IMR-90 (cell line): ENCODE measurements around the gene MARK4. TPM values are rescaled to one million over a fixed set of nuclear protein-coding genes. Genes with fewer than 3 reads are reported as not detected.

ENCODE experiments used
- ATAC-seq: fragments of 200-7000 bp; cut with Tn5 transposase; 2 replicates; pipeline ENCODE4 v1.9.1; 2020; ENCODE audit warnings: low read depth, mild to moderate bottlenecking, moderate library complexity
- BruUV-seq: library from RNA; stranded (reverse); fragments of 400-500 nt; replicated peaks from 2 replicates; lab custom pipeline; 2021; lab: Mats Ljungman, UMichigan
- CTCF ChIA-PET: fragments of 300-600 bp; formaldehyde crosslinking; extraction: SDS; loops from one replicate; lab custom pipeline; 2021; ENCODE audit warnings: antibody characterized with exemption; lab: Yijun Ruan, JAX
- POLR2A ChIA-PET: fragments of 300-600 bp; sonication (Branson Sonifier 250); formaldehyde crosslinking; loops from one replicate; lab custom pipeline; 2022; ENCODE audit warnings: antibody characterized with exemption; ENCODE audit not compliant: unreplicated experiment; lab: Charles Lee
- DNase-seq: peaks from one replicate; pipeline ENCODE4 v3.0.0; 2013
- H2AFZ ChIP-seq: replicated peaks from 2 replicates; pipeline ENCODE3; 2013; ENCODE audit warnings: low read length, mild to moderate bottlenecking; ENCODE audit not compliant: poor library complexity
- H2AK5ac ChIP-seq: 2 replicates; pipeline ENCODE4 v1.6.1; 2013; ENCODE audit warnings: low read depth, low read length, inconsistent platforms
- H2AK9ac ChIP-seq: replicated peaks from 2 replicates; pipeline ENCODE3; 2013; ENCODE audit warnings: mild to moderate bottlenecking, low read depth, low read length, moderate library complexity; ENCODE audit not compliant: poor library complexity
- H2BK120ac ChIP-seq: 2 replicates; pipeline ENCODE4 v1.6.1; 2013; ENCODE audit warnings: low read depth, low read length, inconsistent platforms
- H2BK15ac ChIP-seq: 3 replicates; pipeline ENCODE4 v1.6.1; 2013; ENCODE audit warnings: low read depth, low read length, inconsistent platforms
- H2BK20ac ChIP-seq: 2 replicates; pipeline ENCODE4 v1.6.1; 2013; ENCODE audit warnings: low read depth, mild to moderate bottlenecking, inconsistent platforms, low read length, moderate library complexity
- H2BK5ac ChIP-seq: 2 replicates; pipeline ENCODE4 v1.6.1; 2013; ENCODE audit warnings: mild to moderate bottlenecking, low read depth, low read length, inconsistent platforms; ENCODE audit not compliant: poor library complexity, severe bottlenecking
- H3K14ac ChIP-seq: replicated peaks from 2 replicates; pipeline ENCODE4 v1.6.1; 2013; ENCODE audit warnings: low read depth, low read length, inconsistent platforms
- H3K18ac ChIP-seq: 2 replicates; pipeline ENCODE4 v1.6.1; 2013; ENCODE audit warnings: low read depth, low read length, control low read depth
- H3K23ac ChIP-seq: 2 replicates; pipeline ENCODE4 v1.6.1; 2013; ENCODE audit warnings: low read depth, low read length, inconsistent platforms
- H3K27ac ChIP-seq: 2 replicates; pipeline ENCODE4 v1.5.1; 2013; ENCODE audit warnings: mild to moderate bottlenecking, control low read depth, low read length; ENCODE audit not compliant: insufficient read depth
- H3K27me3 ChIP-seq: 2 replicates; pipeline ENCODE4 v1.6.1; 2013; ENCODE audit warnings: low read length; ENCODE audit not compliant: control insufficient read depth, insufficient read depth
- H3K36me3 ChIP-seq: 2 replicates; pipeline ENCODE4 v1.6.1; 2013; ENCODE audit warnings: low read length, mixed read lengths; ENCODE audit not compliant: control insufficient read depth, insufficient read depth
- H3K4ac ChIP-seq: 2 replicates; pipeline ENCODE4 v1.6.1; 2013; ENCODE audit warnings: low read depth, low read length, inconsistent platforms
- H3K4me1 ChIP-seq: 2 replicates; pipeline ENCODE4 v1.6.1; 2013; ENCODE audit warnings: low read length, mixed read lengths; ENCODE audit not compliant: control insufficient read depth, insufficient read depth
- H3K4me2 ChIP-seq: 2 replicates; pipeline ENCODE4 v1.6.1; 2013; ENCODE audit warnings: low read depth, mild to moderate bottlenecking, control low read depth, low read length, moderate library complexity
- H3K4me3 ChIP-seq: 2 replicates; pipeline ENCODE4 v1.5.1; 2013; ENCODE audit warnings: low read depth, mild to moderate bottlenecking, control low read depth, low read length, moderate library complexity; ENCODE audit not compliant: insufficient read depth
- H3K56ac ChIP-seq: 2 replicates; pipeline ENCODE4 v1.6.1; 2013; ENCODE audit warnings: low read length, inconsistent platforms; ENCODE audit not compliant: insufficient read depth; ENCODE audit errors: extremely low read depth
- H3K79me1 ChIP-seq, 2 experiments: 2 replicates each; pipeline ENCODE4 v1.6.1; 2013; ENCODE audit warnings: low read length in 2 of 2, inconsistent platforms in 1 of 2, low read depth in 1 of 2
- H3K9ac ChIP-seq: 2 replicates; pipeline ENCODE4 v1.6.1; 2013; ENCODE audit warnings: low read depth, low read length, control low read depth
- H3K9me1 ChIP-seq: 2 replicates; pipeline ENCODE4 v1.6.1; 2013; ENCODE audit warnings: low read length, inconsistent platforms; ENCODE audit not compliant: insufficient read depth
- H3K9me3 ChIP-seq: 2 replicates; pipeline ENCODE4 v1.6.1; 2013; ENCODE audit warnings: low read length; ENCODE audit not compliant: control insufficient read depth, insufficient read depth
- H4K20me1 ChIP-seq: 2 replicates; pipeline ENCODE4 v1.6.1; 2013; ENCODE audit warnings: low read length, inconsistent platforms; ENCODE audit not compliant: insufficient read depth
- H4K5ac ChIP-seq: 2 replicates; pipeline ENCODE4 v1.6.1; 2013; ENCODE audit warnings: mild to moderate bottlenecking, low read depth, low read length, control low read depth
- H4K8ac ChIP-seq, 2 experiments: 2 replicates each; pipeline ENCODE4 v1.6.1; 2013; ENCODE audit warnings: low read depth in 2 of 2, low read length in 2 of 2, control low read depth in 1 of 2, inconsistent platforms in 1 of 2
- H4K91ac ChIP-seq: 2 replicates; pipeline ENCODE4 v1.6.1; 2013; ENCODE audit warnings: low read depth, low read length, inconsistent platforms; ENCODE audit not compliant: insufficient read depth
- BHLHE40 ChIP-seq: fragments of 150-350 bp; IDR thresholded peaks from 2 replicates; pipeline ENCODE4 v1.6.1; 2016; ENCODE audit warnings: mild to moderate bottlenecking, low read depth, low read length
- CEBPB ChIP-seq: IDR thresholded peaks from 2 replicates; pipeline ENCODE4 v1.6.1; 2012; ENCODE audit warnings: low read depth, low read length, improper control_type of control experiment
- CHD1 ChIP-seq: IDR thresholded peaks from 2 replicates; pipeline ENCODE4 v1.6.1; 2012; ENCODE audit warnings: low read depth, low read length, improper control_type of control experiment
- FOS ChIP-seq: fragments of 150-350 bp; IDR thresholded peaks from 2 replicates; pipeline ENCODE4 v1.6.1; 2016; ENCODE audit warnings: low read depth, low read length
- MAFK ChIP-seq: IDR thresholded peaks from 2 replicates; pipeline ENCODE4 v1.6.1; 2012; ENCODE audit warnings: low read depth, low read length, improper control_type of control experiment
- MAZ ChIP-seq: IDR thresholded peaks from 2 replicates; pipeline ENCODE4 v1.6.1; 2012; ENCODE audit warnings: low read depth, mild to moderate bottlenecking, low read length, improper control_type of control experiment, moderate library complexity, borderline replicate concordance
- MXI1 ChIP-seq: IDR thresholded peaks from 2 replicates; pipeline ENCODE4 v1.6.1; 2012; ENCODE audit warnings: low read depth, mild to moderate bottlenecking, low read length, moderate library complexity, borderline replicate concordance
- NFE2L2 ChIP-seq: fragments of 150-350 bp; IDR thresholded peaks from 2 replicates; pipeline ENCODE4 v1.6.1; 2016; ENCODE audit warnings: low read depth, mild to moderate bottlenecking, low read length
- POLR2A ChIP-seq: IDR thresholded peaks from 2 replicates; pipeline ENCODE4 v1.6.1; 2012; ENCODE audit warnings: mild to moderate bottlenecking, low read depth, low read length
- RAD21 ChIP-seq: IDR thresholded peaks from 2 replicates; pipeline ENCODE4 v1.6.1; 2012; ENCODE audit warnings: low read length, improper control_type of control experiment
- RCOR1 ChIP-seq: IDR thresholded peaks from 2 replicates; pipeline ENCODE4 v1.6.1; 2012; ENCODE audit warnings: mild to moderate bottlenecking, low read length, improper control_type of control experiment; ENCODE audit not compliant: insufficient replicate concordance
- RFX5 ChIP-seq: IDR thresholded peaks from 2 replicates; pipeline ENCODE4 v1.8.0; 2012; ENCODE audit warnings: low read depth, mild to moderate bottlenecking, low read length, moderate library complexity
- SMC3 ChIP-seq: fragments of 150-350 bp; IDR thresholded peaks from 2 replicates; pipeline ENCODE4 v1.6.1; 2016; ENCODE audit warnings: low read depth, mild to moderate bottlenecking, antibody characterized with exemption, low read length, moderate library complexity
- WGBS, 2 experiments: methylation state at CpG; one replicate each; pipeline versions ENCODE4 v1.1.5 to v1.1.7; 2013; ENCODE audit warnings: missing lambda C conversion rate in 2 of 2; ENCODE audit not compliant: insufficient read length in 1 of 2; ENCODE audit errors: extremely low coverage in 2 of 2; 5-methylcytosine and 5-hydroxymethylcytosine counted together
- dilution Hi-C: fragments of 300-500 bp; cut with HindIII; formaldehyde crosslinking; loops from one replicate; pipeline ENCODE4 v1.14.3; 2018; ENCODE audit warnings: low sequenced_read_pairs; ENCODE audit not compliant: unreplicated experiment
- in situ Hi-C: fragments of 300-500 bp; cut with MboI; formaldehyde crosslinking; loops from 3 replicates; pipeline ENCODE4 v1.14.3; 2019; ENCODE audit warnings: low sequenced_read_pairs, inconsistent platforms, mixed read lengths
- intact Hi-C: fragments of 100-400 bp; cut with micrococcal nuclease; formaldehyde crosslinking; loops from 2 replicates; pipeline ENCODE4 v1.10.0; 2022
- polyA plus RNA-seq, 3 experiments: library from polyadenylated mRNA; depleted of rRNA; stranded (reverse); fragments of >200 nt; gene quantifications; 2 replicates each; pipeline ENCODE4 v1.2.3, GENCODE V29; 2012; ENCODE audit warnings: low replicate concordance in 1 of 3
- total RNA-seq: library from RNA; depleted of rRNA; stranded (reverse); fragments of >200 nt; gene quantifications from 2 replicates; pipeline ENCODE4 v1.2.3, GENCODE V29; 2012
- TF ChIP-seq, protein P1 (sequence below): fragments of 150-350 bp; IDR thresholded peaks from 2 replicates; pipeline ENCODE4 v1.6.1; 2016; ENCODE audit warnings: low read depth, mild to moderate bottlenecking, low read length, moderate library complexity, borderline replicate concordance
- TF ChIP-seq, protein P2 (sequence below): conservative IDR thresholded peaks from 2 replicates; pipeline ENCODE4 v1.5.1; 2012; ENCODE audit warnings: mild to moderate bottlenecking, low read depth, low read length, improper control_type of control experiment

Gene MARK4
- total and polyA plus RNA-seq, 2 of the 4 experiments (the other 2 are of a cell fraction), result 11.3 to 20.7 TPM

- TF ChIP-seq RAD21, result no peak
- TF ChIP-seq SMC3, result no peak
- TF ChIP-seq MAZ, result no peak
- no peak for TF ChIP-seq CEBPB
- TF ChIP-seq MXI1, result no peak
- TF ChIP-seq POLR2A, result no peak
- no peak for TF ChIP-seq FOS
- TF ChIP-seq RCOR1, result no peak
- no peak for TF ChIP-seq MAFK
- TF ChIP-seq, protein P1, sequence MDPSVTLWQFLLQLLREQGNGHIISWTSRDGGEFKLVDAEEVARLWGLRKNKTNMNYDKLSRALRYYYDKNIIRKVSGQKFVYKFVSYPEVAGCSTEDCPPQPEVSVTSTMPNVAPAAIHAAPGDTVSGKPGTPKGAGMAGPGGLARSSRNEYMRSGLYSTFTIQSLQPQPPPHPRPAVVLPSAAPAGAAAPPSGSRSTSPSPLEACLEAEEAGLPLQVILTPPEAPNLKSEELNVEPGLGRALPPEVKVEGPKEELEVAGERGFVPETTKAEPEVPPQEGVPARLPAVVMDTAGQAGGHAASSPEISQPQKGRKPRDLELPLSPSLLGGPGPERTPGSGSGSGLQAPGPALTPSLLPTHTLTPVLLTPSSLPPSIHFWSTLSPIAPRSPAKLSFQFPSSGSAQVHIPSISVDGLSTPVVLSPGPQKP, result no peak
- no peak for TF ChIP-seq CHD1
- no peak for TF ChIP-seq BHLHE40
- no peak for TF ChIP-seq NFE2L2
- TF ChIP-seq, protein P2, sequence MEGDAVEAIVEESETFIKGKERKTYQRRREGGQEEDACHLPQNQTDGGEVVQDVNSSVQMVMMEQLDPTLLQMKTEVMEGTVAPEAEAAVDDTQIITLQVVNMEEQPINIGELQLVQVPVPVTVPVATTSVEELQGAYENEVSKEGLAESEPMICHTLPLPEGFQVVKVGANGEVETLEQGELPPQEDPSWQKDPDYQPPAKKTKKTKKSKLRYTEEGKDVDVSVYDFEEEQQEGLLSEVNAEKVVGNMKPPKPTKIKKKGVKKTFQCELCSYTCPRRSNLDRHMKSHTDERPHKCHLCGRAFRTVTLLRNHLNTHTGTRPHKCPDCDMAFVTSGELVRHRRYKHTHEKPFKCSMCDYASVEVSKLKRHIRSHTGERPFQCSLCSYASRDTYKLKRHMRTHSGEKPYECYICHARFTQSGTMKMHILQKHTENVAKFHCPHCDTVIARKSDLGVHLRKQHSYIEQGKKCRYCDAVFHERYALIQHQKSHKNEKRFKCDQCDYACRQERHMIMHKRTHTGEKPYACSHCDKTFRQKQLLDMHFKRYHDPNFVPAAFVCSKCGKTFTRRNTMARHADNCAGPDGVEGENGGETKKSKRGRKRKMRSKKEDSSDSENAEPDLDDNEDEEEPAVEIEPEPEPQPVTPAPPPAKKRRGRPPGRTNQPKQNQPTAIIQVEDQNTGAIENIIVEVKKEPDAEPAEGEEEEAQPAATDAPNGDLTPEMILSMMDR, result no peak
- TF ChIP-seq RFX5, result no peak
- in situ Hi-C loops (no loop called here), dilution Hi-C loops (no loop called here), intact Hi-C loops (no loop called here)
- Histone ChIP-seq H2AK5ac (no peak overlapping the region), H3K36me3 (no peaks in the 10 kb centered on the region), H3K4ac (no peak overlapping the region), H3K56ac (no peak overlapping the region), H4K8ac (no peak overlapping the region), H3K27ac (no peak overlapping the region), H4K5ac (no peak overlapping the region), H3K27me3 (peaks cover 70% of the 10 kb centered on the region), H3K4me3 (no peak overlapping the region), H3K14ac (no peak overlapping the region), H3K9me3 (no peaks in the 10 kb centered on the region), H3K9ac (no peak overlapping the region), H2BK20ac (no peak overlapping the region), H4K91ac (no peak overlapping the region), H2AK9ac (no peak overlapping the region), H3K4me1 (peaks cover 3% of the 10 kb centered on the region; the same call in 1 of the 2 replicates), H2BK120ac (no peak overlapping the region), H2BK15ac (no peak overlapping the region), H3K23ac (no peak overlapping the region), H3K79me1 (no peaks in the 10 kb centered on the region), H4K20me1 (no peaks in the 10 kb centered on the region; the same call in 1 of the 2 replicates), H3K9me1 (no peaks in the 10 kb centered on the region), H3K4me2 (no peak overlapping the region), H2AFZ (no peak overlapping the region), H2BK5ac (no peak overlapping the region), H3K18ac (no peak overlapping the region)
- CTCF ChIA-PET, result no interaction called here
- WGBS, 2 experiments, result no CpG with 5 or more reads among the region's 6 CpGs
- BruUV-seq, result no TSS peak
- DNase-seq (no peak), ATAC-seq (no peak)
- POLR2A ChIA-PET, result interaction anchor here (0.6 kb wide), 1 partner anchor 983 kb away, joined by 3 read pairs; no protein-coding TSS in a partner anchor
Measured at GRCh38 chr19:45216667-45217066, 34.4 kb upstream of the MARK4 start.
